T-helper 17 cell (primary cell): Measurements from ENCODE around the gene APAF1. TPM values are rescaled to one million over a fixed set of nuclear protein-coding genes. Genes with fewer than 3 reads are reported as not detected.
"Not testable (repeated sequence)": the region's sequence is repeated elsewhere in the genome, so short reads cannot be mapped to it uniquely, and the experiment has no call there.

Source experiments
- ATAC-seq: fragments of 150-1000 bp; cut with Tn5 transposase; 2 replicates; pipeline ENCODE4 v1.10.0; 2021; ENCODE audit warnings: mild to moderate bottlenecking, moderate library complexity
- DNase-seq, 3 donors: peaks; one replicate each; pipeline versions ENCODE4 v3.0.0 to v3.0.0-alpha.2; 2020 to 2021
- H3K9me3 ChIP-seq: one replicate; pipeline ENCODE4 v1.7.0; 2013; ENCODE audit warnings: low read length, mild to moderate bottlenecking; ENCODE audit not compliant: control insufficient read depth, poor library complexity, severe bottlenecking
- H3K27ac Mint-ChIP-seq: one replicate; pipeline ENCODE4 v1.8.0; 2022; ENCODE audit warnings: mild to moderate bottlenecking, moderate library complexity, mixed read lengths
- H3K27me3 Mint-ChIP-seq: one replicate; pipeline ENCODE4 v1.8.0; 2022; ENCODE audit warnings: mixed read lengths
- H3K36me3 Mint-ChIP-seq: one replicate; pipeline ENCODE4 v1.8.0; 2022; ENCODE audit warnings: low read depth, mixed read lengths
- H3K4me1 Mint-ChIP-seq: one replicate; pipeline ENCODE4 v1.8.0; 2022; ENCODE audit warnings: mild to moderate bottlenecking, mixed read lengths
- H3K4me3 Mint-ChIP-seq: one replicate; pipeline ENCODE4 v1.8.0; 2022; ENCODE audit warnings: mild to moderate bottlenecking, moderate library complexity, mixed read lengths
- total RNA-seq, 4 donors: library from RNA in 2 of 4; stranded (reverse) in 2 of 4; gene quantifications; one replicate each; pipeline ENCODE4 v1.2.3 and lab custom pipeline; 2022 to 2026

APAF1 gene, protein sequence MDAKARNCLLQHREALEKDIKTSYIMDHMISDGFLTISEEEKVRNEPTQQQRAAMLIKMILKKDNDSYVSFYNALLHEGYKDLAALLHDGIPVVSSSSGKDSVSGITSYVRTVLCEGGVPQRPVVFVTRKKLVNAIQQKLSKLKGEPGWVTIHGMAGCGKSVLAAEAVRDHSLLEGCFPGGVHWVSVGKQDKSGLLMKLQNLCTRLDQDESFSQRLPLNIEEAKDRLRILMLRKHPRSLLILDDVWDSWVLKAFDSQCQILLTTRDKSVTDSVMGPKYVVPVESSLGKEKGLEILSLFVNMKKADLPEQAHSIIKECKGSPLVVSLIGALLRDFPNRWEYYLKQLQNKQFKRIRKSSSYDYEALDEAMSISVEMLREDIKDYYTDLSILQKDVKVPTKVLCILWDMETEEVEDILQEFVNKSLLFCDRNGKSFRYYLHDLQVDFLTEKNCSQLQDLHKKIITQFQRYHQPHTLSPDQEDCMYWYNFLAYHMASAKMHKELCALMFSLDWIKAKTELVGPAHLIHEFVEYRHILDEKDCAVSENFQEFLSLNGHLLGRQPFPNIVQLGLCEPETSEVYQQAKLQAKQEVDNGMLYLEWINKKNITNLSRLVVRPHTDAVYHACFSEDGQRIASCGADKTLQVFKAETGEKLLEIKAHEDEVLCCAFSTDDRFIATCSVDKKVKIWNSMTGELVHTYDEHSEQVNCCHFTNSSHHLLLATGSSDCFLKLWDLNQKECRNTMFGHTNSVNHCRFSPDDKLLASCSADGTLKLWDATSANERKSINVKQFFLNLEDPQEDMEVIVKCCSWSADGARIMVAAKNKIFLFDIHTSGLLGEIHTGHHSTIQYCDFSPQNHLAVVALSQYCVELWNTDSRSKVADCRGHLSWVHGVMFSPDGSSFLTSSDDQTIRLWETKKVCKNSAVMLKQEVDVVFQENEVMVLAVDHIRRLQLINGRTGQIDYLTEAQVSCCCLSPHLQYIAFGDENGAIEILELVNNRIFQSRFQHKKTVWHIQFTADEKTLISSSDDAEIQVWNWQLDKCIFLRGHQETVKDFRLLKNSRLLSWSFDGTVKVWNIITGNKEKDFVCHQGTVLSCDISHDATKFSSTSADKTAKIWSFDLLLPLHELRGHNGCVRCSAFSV (N-terminal part only)
- total RNA-seq (10 to 100 TPM; 20.7 to 23.9 TPM), total RNA-seq (lab: John Stamatoyannopoulos, UW) (50.0 to 56.0 reads per million in 2 donors)

DNA sequence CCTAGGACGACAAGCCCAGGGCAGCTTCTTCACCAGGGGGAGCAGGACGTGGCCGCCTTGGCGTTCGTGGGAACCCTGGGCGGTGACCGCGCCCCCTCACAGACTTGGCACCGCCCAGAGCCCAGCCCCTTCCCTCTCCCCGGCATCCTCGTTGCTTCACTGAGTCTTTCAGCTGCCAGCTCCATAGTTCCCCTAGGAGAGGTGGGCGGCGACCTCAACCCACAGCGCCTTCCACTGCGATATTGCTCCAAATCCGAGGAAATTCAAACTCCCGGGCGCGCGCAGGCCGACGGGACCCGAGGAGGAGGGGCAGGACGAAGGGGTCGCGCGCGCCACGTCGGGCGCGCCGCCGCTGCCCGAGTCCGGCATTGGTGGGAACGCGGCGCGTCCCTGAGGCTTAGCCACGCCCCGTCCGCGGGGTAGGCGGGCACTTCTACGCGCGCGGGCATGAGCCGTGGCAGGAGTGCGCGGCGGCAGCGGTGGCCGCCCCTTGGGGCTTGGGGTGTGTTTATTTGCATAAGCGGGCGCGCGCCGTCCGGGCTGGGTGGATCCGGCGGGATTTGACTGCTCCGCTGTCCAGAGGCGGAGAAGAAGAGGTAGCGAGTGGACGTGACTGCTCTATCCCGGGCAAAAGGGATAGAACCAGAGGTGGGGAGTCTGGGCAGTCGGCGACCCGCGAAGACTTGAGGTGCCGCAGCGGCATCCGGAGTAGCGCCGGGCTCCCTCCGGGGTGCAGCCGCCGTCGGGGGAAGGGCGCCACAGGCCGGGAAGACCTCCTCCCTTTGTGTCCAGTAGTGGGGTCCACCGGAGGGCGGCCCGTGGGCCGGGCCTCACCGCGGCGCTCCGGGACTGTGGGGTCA, at the start of gene APAF1, which contains the start of gene IKBIP:
Gene APAF1, plus strand, starts transcription at position 579 of the 860 bp plus-strand sequence. CDS start 3,070 bp downstream, outside the sequence.
Gene IKBIP, minus strand, starts transcription at position 77 of the 860 bp plus-strand sequence. CDS start 87 bp downstream, outside the sequence.
- Mint-ChIP-seq H3K4me3 (peak within 1 kb of the TSS; percentile 98), H3K36me3 (peaks cover 10% of the 10 kb centered on the region), H3K27ac (peak within 1 kb of the TSS; percentile 80), H3K27me3 (no peaks in the 10 kb centered on the region), H3K4me1 (peaks cover 21% of the 10 kb centered on the region)
- DNase-seq (peak; percentile 95 to 98 (median 96)), ATAC-seq (peak; percentile 93)
- H3K9me3 ChIP-seq = no peaks in the 10 kb centered on the region

DNA sequence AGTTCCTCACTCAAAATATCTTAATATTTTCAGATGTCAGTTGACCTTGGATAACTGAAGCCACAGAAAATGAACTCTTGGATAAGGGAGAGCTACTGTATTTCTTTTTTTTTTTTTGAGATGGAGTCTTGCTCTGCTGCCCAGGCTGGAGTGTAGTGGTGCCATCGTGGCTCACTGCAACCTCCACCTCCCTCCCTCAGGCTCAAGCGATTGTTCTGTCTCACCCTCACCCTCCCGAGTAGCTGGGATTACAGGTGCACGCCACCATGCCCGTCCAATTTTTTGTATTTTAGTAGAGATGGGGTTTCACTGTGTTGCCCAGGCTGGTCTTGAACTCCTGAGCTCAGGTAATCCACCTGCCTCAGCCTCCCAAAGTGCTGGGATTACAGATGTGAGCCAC, 47.8 kb upstream of the APAF1 start:
- H3K36me3 Mint-ChIP-seq, H3K4me3 Mint-ChIP-seq, DNase-seq, H3K9me3 ChIP-seq, ATAC-seq, H3K27me3 Mint-ChIP-seq: not testable (repeated sequence)
- peaks cover 17% of the 10 kb centered on the region for H3K4me1 Mint-ChIP-seq
- H3K27ac Mint-ChIP-seq = peak overlapping the region; percentile 98

DNA sequence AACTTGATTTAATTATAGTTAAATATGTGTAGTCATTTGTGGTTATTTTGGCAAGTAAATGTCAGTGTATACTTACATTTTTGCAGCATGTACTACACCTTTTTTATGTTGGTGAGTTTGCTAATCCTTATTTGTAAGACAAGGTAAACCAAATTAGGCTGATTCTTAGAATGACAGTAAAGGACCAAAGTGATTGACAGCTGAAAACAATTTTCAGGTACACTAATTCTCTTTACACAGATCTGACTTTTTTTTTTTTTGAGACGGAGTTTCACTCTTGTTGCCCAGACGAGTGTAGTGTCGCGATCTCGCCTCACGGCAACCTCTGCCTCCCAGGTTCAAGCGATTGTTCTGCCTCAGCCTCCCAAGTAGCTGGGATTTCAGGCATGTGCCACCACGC, 43.2 kb upstream of the APAF1 start:
- Mint-ChIP-seq H3K4me3 (no peak overlapping the region), H3K36me3 (peaks cover 3% of the 10 kb centered on the region), H3K27ac (no peak overlapping the region), H3K27me3 (no peaks in the 10 kb centered on the region), H3K4me1 (no peaks in the 10 kb centered on the region)
- H3K9me3 ChIP-seq = no peaks in the 10 kb centered on the region
- ATAC-seq (no peak), DNase-seq (no peak)

DNA sequence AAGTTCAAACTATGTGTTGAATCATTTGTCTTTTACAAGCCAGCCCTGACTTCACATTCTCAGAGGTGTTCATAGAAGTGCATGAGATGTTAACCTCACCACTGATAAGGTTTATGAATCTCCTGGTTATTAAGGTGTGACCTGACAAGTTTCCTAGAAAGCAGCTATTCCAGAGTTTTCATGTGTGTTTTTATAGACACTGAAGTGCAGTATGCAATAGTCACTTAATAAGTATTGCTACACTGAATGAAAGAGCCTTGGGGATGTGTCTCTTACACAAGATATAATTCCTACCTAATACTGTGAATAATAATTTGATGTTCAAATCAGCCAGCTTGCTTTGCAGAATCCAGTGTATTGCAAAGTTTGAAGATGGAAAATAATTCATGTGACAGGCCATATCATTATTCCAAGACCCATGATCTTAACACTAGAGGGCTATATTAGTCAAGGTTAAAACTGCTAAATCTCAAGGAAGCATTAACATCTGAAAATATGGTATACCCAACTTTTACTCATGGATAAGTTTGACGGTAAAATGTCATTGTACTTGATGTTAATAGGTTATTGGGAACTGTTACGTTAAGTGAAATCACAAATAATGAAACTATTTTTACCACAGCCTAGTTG, 38.6 kb upstream of the APAF1 start:
- ATAC-seq (no peak), DNase-seq (no peak)
- no peak overlapping the region for H3K27ac Mint-ChIP-seq
- no peaks in the 10 kb centered on the region for H3K27me3 Mint-ChIP-seq
- H3K4me1 Mint-ChIP-seq = no peaks in the 10 kb centered on the region
- H3K9me3 ChIP-seq = no peaks in the 10 kb centered on the region
- H3K36me3 Mint-ChIP-seq = peaks cover 3% of the 10 kb centered on the region
- H3K4me3 Mint-ChIP-seq = no peak overlapping the region

DNA sequence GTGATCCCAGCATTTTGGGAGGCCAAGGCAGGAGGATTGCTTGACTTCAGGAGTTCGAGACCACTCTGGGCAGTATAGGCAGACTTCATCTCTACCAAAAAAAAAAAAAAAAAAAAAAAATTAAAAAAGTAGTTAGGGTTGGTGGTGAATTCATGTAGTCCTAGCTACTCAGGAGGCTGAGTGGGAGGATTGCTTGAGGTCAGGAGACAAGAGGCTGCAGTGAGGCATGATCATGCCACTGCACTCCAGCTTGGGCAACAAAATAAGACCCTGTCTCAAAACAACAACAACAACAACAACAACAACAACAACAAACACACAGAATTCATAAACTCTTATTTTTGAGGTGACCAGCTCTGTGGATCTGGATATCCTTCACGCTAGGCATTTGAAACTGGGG, 34.5 kb upstream of the APAF1 start:
- ATAC-seq = no peak
- Mint-ChIP-seq H3K4me3 (no peak overlapping the region), H3K27ac (no peak overlapping the region), H3K27me3 (no peaks in the 10 kb centered on the region), H3K4me1 (no peaks in the 10 kb centered on the region), H3K36me3 (no peaks in the 10 kb centered on the region)
- H3K9me3 ChIP-seq = no peaks in the 10 kb centered on the region
- DNase-seq = no peak

DNA sequence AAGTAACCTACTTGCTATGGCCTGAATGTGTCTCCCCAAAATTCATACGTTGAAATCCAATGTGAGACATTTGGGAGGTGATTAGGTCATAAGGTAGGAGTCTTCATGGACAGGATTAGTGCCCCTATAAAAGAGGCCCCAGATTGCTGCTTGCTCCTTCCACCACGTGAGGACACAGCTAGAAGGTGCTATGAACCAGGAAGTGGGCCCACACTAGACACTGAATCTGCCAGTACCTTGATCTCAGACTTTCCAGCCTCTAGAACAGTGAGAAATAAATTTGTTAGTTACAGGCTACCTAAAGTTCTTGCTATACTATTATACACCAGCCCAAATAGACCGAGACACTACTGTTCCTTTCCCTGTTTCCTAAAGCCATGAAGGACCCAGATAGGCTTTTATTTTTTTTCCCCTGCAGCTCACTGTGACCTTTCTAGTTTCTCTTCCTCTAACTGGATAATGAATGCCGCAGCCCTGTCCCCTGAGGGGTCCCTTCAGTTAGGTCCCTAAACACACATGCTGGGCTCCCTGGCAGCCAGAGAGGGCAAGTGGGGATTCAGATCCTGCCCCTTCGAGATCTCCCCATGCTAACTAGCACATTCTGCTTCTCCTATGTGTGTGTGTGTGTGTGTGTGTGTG, 32.3 kb upstream of the APAF1 start:
- no peak for DNase-seq
- no peaks in the 10 kb centered on the region for H3K36me3 Mint-ChIP-seq
- no peaks in the 10 kb centered on the region for H3K4me1 Mint-ChIP-seq
- H3K4me3 Mint-ChIP-seq = no peak overlapping the region
- H3K9me3 ChIP-seq = no peaks in the 10 kb centered on the region
- no peaks in the 10 kb centered on the region for H3K27me3 Mint-ChIP-seq
- ATAC-seq = peak; percentile 57
- no peak overlapping the region for H3K27ac Mint-ChIP-seq

GRCh38 chr12:98618952-98619351, 26.1 kb upstream of the APAF1 start:
- DNase-seq = no peak
- no peak overlapping the region for H3K4me3 Mint-ChIP-seq
- no peaks in the 10 kb centered on the region for H3K27me3 Mint-ChIP-seq
- ATAC-seq = no peak
- H3K36me3 Mint-ChIP-seq = no peaks in the 10 kb centered on the region
- H3K27ac Mint-ChIP-seq = no peak overlapping the region
- H3K4me1 Mint-ChIP-seq = no peaks in the 10 kb centered on the region
- H3K9me3 ChIP-seq = no peaks in the 10 kb centered on the region

- peaks cover 7% of the 10 kb centered on the region for H3K4me1 Mint-ChIP-seq
- no peak overlapping the region for H3K4me3 Mint-ChIP-seq
- no peaks in the 10 kb centered on the region for H3K27me3 Mint-ChIP-seq
Observed at GRCh38 chr12:98635657-98636323, 9.3 kb upstream of the APAF1 start.

DNA sequence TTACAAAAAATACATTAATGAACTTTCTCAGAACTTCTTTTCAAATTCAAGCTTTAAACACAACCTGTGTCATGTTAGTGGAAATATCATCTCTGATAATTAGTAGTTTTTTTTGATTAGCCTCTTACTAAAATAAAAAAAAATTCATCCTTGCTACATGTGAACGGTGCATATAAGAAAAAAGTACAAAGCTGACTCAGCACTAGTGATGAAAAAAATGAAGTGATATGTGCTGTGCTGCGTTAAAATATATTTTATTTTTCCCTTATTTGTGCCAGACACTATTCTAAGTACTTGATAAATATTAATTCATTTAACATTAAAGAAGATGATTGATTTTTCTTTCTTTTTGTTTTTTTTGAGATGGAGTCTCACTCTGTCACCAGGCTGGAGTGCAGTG, 8.0 kb upstream of the APAF1 start:
- H3K27me3 Mint-ChIP-seq = no peaks in the 10 kb centered on the region
- H3K27ac Mint-ChIP-seq = no peak overlapping the region
- no peak for ATAC-seq
- no peaks in the 10 kb centered on the region for H3K36me3 Mint-ChIP-seq
- H3K4me3 Mint-ChIP-seq = no peak overlapping the region
- peaks cover 9% of the 10 kb centered on the region for H3K4me1 Mint-ChIP-seq
- H3K9me3 ChIP-seq = no peaks in the 10 kb centered on the region
- DNase-seq = no peak

More at GRCh38 chr12:98635657-98636323, 9.3 kb upstream of the APAF1 start:
- H3K9me3 ChIP-seq = no peaks in the 10 kb centered on the region
- H3K36me3 Mint-ChIP-seq = no peaks in the 10 kb centered on the region
- no peak overlapping the region for H3K27ac Mint-ChIP-seq
- DNase-seq (no peak), ATAC-seq (no peak)

GRCh38 chr12:98638009-98638408, 7.1 kb upstream of the APAF1 start:
- ATAC-seq = no peak

DNA sequence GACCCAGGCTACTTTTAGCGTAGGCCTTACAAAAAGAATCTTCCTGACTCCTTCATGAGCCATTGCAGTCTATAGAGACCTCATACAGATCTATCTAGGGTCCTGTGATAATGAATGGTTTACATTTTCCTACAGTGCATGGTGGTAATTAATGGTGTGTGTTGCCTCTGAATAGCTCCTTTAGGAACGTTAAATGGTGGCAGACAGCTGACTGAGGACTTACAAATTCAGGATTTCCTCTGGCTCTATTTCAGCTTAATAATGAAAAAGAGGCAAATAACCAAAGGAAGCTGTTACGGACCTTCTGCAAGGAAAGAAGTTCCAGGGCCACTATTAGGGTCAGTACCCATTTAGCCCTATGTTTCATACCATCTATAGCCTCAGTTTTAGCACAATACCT, 5.6 kb upstream of the APAF1 start:
- H3K4me1 Mint-ChIP-seq = peaks cover 13% of the 10 kb centered on the region
- ATAC-seq (no peak), DNase-seq (no peak)
- H3K27ac Mint-ChIP-seq = no peak overlapping the region
- H3K36me3 Mint-ChIP-seq = no peaks in the 10 kb centered on the region
- H3K4me3 Mint-ChIP-seq = no peak overlapping the region
- H3K27me3 Mint-ChIP-seq = no peaks in the 10 kb centered on the region
- H3K9me3 ChIP-seq = no peaks in the 10 kb centered on the region

More at GRCh38 chr12:98638009-98638408, 7.1 kb upstream of the APAF1 start:
- DNase-seq = no peak
- H3K27ac Mint-ChIP-seq = peak overlapping the region; percentile 8
- no peaks in the 10 kb centered on the region for H3K36me3 Mint-ChIP-seq
- H3K4me3 Mint-ChIP-seq = no peak overlapping the region
- H3K4me1 Mint-ChIP-seq = peaks cover 9% of the 10 kb centered on the region
- no peaks in the 10 kb centered on the region for H3K27me3 Mint-ChIP-seq
- no peaks in the 10 kb centered on the region for H3K9me3 ChIP-seq
